Measurements from ENCODE around the gene ZNF846. TPM values are rescaled to one million over a fixed set of nuclear protein-coding genes. Genes with fewer than 3 reads are reported as not detected.

ZNF846 gene
- total and polyA plus RNA-seq, 2 of the 4 experiments (the other 2 are of a cell fraction) = 5.7 to 6.5 TPM

GRCh38 chr19:9786819-9787218 is 18.3 kb upstream of the ZNF846 start:
- ATAC-seq (ENCODE audit: low read depth) (no peak), DNase-seq (no peak)
- Histone ChIP-seq H3K4me1 (ENCODE audit: control insufficient read depth, insufficient read depth, low read length) (peaks cover 8% of the 10 kb centered on the region), H3K9me3 (ENCODE audit: control insufficient read depth, insufficient read depth, low read length) (no peaks in the 10 kb centered on the region), H2BK15ac (ENCODE audit: low read depth, low read length) (no peak overlapping the region), H2BK120ac (ENCODE audit: low read depth, low read length) (no peak overlapping the region), H2BK5ac (ENCODE audit: low read depth, low read length, poor library complexity, severe bottlenecking) (no peak overlapping the region), H4K5ac (ENCODE audit: low read depth, low read length) (no peak overlapping the region), H4K91ac (ENCODE audit: insufficient read depth, low read depth, low read length) (no peak overlapping the region), H3K4ac (ENCODE audit: low read depth, low read length) (peak overlapping the region; percentile 21; the same call in 1 of the 2 replicates), H3K36me3 (ENCODE audit: control insufficient read depth, insufficient read depth, low read length) (no peaks in the 10 kb centered on the region), H3K79me1 (ENCODE audit: low read depth in 1 of 2, low read length in 2 of 2) (peaks cover 12 to 25% of the 10 kb centered on the region in 2 experiments), H4K20me1 (ENCODE audit: insufficient read depth, low read length) (no peaks in the 10 kb centered on the region), H3K23ac (ENCODE audit: low read depth, low read length) (no peak overlapping the region), H3K14ac (replicated peaks; ENCODE audit: low read depth, low read length) (no peak overlapping the region), H2AK9ac (replicated peaks; ENCODE audit: low read depth, low read length, poor library complexity) (no peak overlapping the region), H3K9me1 (ENCODE audit: insufficient read depth, low read length) (no peaks in the 10 kb centered on the region), H3K4me2 (ENCODE audit: low read depth, low read length) (no peak overlapping the region), H4K8ac (ENCODE audit: low read depth in 2 of 2, low read length in 2 of 2) (peak overlapping the region in 1 of 2 experiments; percentile 20; a peak in 1 of 4 replicates), H3K9ac (ENCODE audit: low read depth, low read length) (no peak overlapping the region), H2AFZ (replicated peaks; ENCODE audit: low read length, poor library complexity) (no peak overlapping the region), H3K27me3 (ENCODE audit: control insufficient read depth, insufficient read depth, low read length) (no peaks in the 10 kb centered on the region), H2BK20ac (ENCODE audit: low read depth, low read length) (no peak overlapping the region), H2AK5ac (ENCODE audit: low read depth, low read length) (no peak overlapping the region), H3K18ac (ENCODE audit: low read depth, low read length) (no peak overlapping the region), H3K27ac (ENCODE audit: insufficient read depth, low read length) (no peak overlapping the region), H3K4me3 (ENCODE audit: insufficient read depth, low read depth, low read length) (no peak overlapping the region), H3K56ac (ENCODE audit: extremely low read depth, insufficient read depth, low read length) (no peak overlapping the region)
- ChIA-PET POLR2A (ENCODE audit: unreplicated experiment) (no interaction called here), CTCF (no interaction called here)
- dilution Hi-C loops (cut with HindIII; ENCODE audit: low sequenced_read_pairs, unreplicated experiment) = no loop called here
- WGBS, 2 experiments (ENCODE audit: extremely low coverage in 2 of 2, insufficient read length in 1 of 2) = 98% methylated on average over 4 of the region's 8 CpGs; no CpG with 5 or more reads in 1 of the 2 experiments
- no TSS peak for BruUV-seq (replicated peaks)
- in situ Hi-C loops (cut with MboI; ENCODE audit: low sequenced_read_pairs) = no loop called here
- intact Hi-C loops (cut with micrococcal nuclease) = loop anchor here (1.0 kb wide), 1 partner anchor 166 kb away; the partner anchor contains the start of gene ZNF561
- no peak for TF ChIP-seq RFX5 (IDR thresholded peaks at IDR 0.05; ENCODE audit: low read depth, low read length)
- TF ChIP-seq CTCF (conservative IDR thresholded peaks at IDR 0.05; ENCODE audit: low read depth, low read length) = no peak
- TF ChIP-seq NFE2L2 (IDR thresholded peaks at IDR 0.05; ENCODE audit: low read depth, low read length) = no peak
- no peak for TF ChIP-seq MXI1 (IDR thresholded peaks at IDR 0.05; ENCODE audit: borderline replicate concordance, low read depth, low read length)
- no peak for TF ChIP-seq MAZ (IDR thresholded peaks at IDR 0.05; ENCODE audit: borderline replicate concordance, low read depth, low read length)
- TF ChIP-seq MAFK (IDR thresholded peaks at IDR 0.05; ENCODE audit: low read depth, low read length) = no peak
- no peak for TF ChIP-seq FOS (IDR thresholded peaks at IDR 0.05; ENCODE audit: low read depth, low read length)
- TF ChIP-seq BHLHE40 (IDR thresholded peaks at IDR 0.05; ENCODE audit: low read depth, low read length) = no peak
- TF ChIP-seq CHD1 (IDR thresholded peaks at IDR 0.05; ENCODE audit: low read depth, low read length) = no peak
